HG03520 (cell line): Measurements from ENCODE around the gene COG2.
"Not testable (repeated sequence)": the region's sequence is repeated elsewhere in the genome, so short reads cannot be mapped to it uniquely, and the experiment has no call there.

Source experiments
- ATAC-seq: cut with Tn5 transposase; IDR thresholded peaks from one replicate; pipeline ENCODE4 v1.9.1; 2021; ENCODE audit warnings: mild to moderate bottlenecking, moderate library complexity; ENCODE audit not compliant: unreplicated experiment

Gene COG2

DNA sequence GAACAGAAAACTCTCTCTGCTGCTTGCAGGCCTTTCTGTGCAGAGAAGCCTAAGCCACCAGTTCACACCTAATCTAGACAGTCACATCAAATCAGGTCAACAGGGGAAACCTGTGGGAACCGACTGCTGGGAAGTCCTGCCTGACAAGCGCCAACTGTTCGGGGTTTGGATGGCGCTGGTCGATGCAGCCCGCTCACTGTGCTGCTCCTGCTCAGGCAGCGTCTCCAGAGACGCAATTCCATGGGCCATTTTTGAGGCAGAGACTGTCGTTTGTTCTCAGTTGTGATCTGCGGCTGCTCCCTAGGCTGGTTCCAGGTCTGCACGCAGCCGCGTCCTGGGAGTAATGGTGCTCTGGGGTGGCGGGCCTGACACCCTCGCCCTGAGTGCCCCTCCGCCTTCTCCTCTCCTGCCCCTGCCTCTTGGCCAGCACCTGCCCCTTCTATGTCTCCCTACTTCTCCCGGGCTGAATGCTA lies 70.2 kb downstream of the COG2 start:
- ATAC-seq = no peak

DNA sequence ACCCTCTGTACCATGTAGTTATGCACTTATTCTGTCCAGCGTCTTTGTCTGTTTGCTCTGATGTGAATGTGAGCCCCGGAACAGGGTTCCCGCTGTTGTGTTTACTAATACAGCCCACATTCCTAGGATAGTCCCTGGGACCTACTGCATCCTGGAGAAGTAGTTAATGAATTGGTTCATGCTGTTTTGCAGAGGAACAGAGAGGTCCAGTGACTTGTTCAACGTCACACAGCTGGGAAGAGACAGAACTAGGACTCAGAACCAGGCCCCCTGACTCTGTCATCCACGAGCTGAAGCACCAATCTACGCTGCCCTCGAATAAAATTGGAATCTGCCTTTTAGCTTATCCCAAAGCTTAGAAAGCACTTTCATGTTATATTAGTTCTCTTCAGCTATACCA lies 70.9 kb downstream of the COG2 start:
- no peak for ATAC-seq

DNA sequence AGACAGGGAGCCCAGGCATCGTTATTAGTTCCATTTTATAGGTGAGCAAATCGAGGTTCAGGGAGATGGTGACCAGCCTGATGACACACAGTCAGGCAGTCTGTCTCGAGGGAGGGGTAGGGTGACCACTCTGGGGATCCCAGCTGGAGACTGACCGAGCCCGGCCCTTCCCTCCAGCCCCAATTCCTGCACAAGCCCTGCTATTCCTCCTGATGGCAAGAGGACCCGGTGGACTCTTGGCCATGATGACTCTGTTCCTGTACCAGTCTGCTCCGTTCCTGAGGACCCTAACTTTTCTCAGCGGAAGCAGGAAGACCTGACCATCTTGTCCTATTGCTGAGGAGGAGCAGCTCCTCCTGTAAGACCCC lies 71.2 kb downstream of the COG2 start:
- no peak for ATAC-seq

DNA sequence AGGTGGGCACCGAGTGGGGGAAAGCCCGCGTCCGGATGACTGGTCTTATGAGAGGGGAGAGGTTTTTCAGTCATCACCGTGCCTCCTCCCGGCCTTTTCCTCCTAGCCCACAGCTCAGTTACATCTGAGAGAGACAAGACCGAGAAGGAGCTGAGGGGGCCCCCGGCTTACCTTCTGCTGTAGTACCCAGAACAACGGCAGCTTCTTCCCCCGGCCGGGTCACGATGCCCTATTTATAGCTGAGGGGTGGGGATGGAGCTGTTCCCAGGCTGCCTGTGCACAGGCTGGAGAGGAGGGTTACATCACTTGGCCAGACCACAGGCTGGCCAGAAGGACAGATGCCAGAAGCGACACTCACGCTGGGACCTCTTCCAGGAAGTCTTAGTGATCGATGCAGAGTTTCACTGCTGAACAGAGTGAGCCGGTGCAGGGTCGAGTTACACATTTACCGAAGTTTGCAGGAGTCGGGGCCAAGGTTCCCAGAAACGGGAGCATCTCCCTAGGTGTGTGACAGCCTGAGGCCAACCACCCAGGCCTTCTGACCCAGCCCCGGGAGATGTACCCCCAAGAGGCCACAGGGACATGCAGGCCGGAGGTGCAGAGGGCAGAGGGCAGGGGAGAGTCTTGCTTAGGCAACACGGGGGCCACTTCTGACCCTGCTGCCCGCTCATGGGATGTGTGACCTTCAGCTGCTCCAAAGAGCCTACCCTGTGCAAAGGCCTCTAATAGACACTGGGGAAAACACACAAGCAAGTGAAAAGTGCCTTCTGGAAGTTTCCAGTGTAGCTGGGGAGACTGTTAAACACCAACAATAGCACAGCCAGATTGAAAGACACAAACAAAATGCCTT lies 71.9 kb downstream of the COG2 start, which contains the start of gene AGT:
AGT (minus strand) TSS at position 208 of the 850 bp plus-strand sequence. CDS start 3,299 bp downstream, outside the sequence.
- ATAC-seq = no peak

DNA sequence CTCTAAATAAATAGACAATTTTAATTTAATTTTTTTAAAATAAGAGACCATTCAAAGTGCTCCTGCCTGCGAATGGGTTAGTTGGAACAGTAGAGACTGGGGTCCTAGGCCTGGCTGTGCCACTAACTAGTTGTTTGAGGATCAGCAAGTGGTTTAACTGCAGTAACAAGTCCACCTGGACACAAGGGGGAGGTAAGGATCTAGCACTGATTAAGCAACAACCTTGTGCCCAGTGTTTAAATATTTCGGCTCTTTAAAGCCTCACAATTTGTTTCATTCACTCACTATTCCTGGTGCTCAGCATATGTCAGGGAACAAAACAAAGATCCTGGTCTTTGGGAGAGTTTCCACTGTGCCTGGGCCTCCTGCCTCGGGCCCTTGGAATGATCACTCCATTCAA lies 73.2 kb downstream of the COG2 start:
- no peak for ATAC-seq

DNA sequence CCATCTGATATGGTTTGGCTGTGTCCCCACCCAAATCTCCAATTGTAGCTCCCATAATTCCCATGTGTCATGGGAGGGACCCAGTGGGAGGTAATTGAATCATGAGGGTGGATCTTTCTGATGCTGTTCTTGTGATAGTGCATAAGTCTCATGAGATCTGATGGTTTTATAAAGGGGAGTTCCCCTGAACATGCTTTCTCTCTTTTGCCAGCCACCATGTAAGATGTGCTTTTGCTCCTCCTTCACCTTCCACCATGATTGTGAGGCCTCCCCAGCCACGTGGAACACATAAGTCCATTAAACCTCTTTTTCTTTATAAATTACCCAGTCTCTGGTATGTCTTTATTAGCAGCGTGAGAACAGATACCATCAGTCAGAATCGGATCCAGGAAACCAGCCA lies 74.2 kb downstream of the COG2 start:
- not testable (repeated sequence) for ATAC-seq

DNA sequence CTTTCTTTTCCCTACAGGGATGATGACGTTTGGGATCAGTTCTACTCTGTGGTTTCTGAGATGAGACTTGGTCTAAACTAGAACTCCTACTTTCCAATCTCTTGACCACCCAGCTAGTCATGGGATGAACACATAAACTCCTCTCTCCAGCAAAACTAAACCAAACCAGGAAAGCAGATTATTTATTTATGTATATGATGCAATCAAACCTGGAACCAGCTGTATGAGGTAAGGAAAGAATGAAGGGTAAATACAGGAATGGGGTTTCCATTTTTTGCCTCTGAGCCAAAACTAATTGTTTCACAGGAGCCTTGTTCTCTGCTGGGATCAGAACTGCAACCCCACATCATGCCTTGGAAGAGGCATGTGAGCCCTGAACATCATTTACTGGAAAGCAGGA lies 75.0 kb downstream of the COG2 start:
- ATAC-seq = no peak

DNA sequence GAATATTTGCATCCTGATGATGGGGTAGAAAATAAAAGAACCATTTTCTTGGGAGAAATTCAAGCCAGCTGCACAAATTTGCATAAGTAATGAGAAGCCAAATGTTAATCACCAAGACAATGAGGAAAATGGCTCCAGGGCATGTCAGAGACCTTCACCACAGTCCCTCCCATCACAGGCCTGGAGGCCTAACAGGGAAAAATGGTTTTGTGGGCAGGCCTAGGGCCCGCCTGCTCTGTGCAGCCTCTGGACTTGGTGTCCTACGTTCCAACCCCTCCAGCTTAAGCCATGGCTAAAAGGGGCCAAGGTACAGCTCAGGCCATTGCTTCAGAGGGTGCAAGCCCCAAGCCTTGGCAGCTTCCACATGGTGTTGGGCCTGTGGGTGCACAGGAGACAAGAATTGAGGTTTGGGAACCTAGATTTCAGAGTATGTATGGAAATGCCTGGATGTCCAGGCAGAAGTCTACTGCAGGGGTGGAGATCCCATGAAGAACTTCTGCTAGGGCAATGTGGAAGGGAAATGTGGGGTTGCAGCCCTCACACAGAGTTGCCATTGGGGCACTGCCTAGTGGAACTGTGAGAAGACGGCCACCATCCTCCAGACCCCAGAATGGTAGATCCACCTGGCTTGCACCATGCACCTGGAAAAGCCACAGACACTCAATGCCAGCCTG lies 79.7 kb downstream of the COG2 start:
- ATAC-seq = not testable (repeated sequence)

DNA sequence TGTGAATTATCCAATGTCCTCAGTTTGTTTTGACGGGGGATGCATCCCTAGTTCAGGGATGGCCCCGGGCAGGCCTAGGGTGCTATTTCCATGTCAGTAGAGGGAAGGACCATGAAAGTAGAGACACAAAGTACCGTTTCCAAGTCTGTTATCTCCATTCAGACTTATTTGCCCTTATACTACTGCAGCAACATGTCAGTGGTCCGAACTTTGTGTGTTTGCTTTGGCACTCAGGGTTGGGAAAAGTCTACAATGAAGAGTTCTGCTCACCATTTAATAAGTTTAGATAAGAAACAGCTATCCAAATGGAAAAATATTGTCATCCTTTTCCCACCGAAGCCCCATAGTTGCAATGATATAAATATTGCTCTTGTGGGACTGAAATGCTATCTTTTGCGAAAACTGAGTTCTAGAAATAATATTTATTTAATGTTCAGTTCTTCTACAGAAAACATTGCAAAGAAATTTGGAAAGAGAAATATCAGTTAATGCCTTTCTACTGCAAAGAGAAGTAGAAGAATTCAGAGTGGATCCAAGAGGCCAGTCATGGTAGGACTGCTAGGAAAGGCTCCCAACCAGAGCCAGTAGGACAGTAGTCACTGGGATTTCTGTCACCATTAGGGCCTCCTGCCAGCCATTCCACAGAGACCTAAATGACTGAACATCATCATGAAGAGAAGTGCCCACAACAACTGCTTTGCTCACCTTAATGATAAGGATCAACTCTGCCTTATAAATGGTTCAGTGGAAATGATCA lies 83.2 kb downstream of the COG2 start:
- ATAC-seq = no peak

DNA sequence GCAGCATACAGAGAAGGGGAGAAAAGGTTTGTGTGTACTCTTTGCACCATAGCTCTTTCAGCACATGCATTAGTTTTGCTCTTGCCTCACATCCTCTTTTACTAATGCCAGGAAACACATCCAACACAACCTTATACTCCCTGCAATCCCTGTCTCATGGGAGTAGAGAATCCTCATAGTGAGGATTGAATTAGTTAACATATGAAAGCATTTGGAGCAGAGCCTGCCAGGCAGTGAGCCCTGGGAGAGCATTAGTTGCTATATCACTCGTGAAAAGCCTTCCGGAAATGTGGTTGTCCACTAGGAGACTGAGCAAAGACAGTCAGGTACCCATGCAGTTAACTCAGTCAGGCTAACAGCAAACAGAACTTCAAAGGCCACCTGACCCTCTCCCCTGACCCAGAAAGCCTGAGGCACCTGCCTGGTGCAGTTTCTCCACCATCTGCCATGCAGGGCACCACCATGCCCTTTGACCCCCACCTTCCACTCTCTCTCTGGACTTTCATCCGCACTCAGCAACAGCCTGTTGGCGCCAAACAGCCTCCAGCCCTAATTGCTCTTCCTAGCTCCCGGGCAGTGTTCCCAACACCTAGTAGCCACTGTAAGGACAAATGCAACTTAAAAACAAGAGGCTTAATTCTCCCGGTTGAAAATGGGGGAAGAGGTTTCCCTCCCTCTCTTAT lies 86.6 kb downstream of the COG2 start:
- ATAC-seq = no peak

DNA sequence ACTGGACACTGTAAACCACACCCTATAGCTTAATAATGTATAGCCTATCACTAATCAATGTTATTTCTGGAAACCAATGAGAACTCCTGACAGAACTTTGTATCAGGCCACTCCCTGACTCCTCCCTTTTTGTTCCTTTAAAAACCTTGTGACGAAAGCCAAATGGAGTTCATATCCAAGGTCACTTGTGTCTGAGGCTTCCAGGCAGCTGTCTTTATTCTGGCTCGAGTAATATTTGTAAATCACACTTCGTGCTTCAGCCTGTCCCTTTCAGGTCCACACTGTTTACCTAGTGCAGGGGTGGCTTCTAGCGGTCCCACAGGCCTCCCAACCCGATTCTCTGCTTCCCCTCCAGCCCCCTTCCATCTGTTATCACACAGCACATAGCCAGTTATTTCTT lies 88.7 kb downstream of the COG2 start:
- no peak for ATAC-seq

DNA sequence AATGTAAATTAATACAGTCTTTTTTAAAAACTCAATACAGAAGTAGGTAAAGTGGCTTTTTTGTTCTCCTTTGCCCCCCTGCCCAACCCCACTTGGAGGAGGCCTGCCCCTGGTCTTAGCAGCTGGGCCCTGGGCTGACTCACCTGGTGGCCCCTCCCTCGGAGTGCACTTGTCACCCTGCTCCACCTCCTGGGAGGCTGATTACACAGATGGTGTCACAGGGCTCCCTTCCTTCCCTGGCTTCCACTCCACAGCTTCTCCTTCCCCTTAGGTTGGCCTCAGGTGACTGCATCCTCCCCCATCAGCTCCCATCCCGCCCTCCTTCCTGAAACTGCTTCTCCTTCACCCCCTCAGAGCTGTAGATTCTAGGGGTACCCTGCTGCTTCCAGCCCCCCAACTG lies 93.2 kb downstream of the COG2 start:
- no peak for ATAC-seq

DNA sequence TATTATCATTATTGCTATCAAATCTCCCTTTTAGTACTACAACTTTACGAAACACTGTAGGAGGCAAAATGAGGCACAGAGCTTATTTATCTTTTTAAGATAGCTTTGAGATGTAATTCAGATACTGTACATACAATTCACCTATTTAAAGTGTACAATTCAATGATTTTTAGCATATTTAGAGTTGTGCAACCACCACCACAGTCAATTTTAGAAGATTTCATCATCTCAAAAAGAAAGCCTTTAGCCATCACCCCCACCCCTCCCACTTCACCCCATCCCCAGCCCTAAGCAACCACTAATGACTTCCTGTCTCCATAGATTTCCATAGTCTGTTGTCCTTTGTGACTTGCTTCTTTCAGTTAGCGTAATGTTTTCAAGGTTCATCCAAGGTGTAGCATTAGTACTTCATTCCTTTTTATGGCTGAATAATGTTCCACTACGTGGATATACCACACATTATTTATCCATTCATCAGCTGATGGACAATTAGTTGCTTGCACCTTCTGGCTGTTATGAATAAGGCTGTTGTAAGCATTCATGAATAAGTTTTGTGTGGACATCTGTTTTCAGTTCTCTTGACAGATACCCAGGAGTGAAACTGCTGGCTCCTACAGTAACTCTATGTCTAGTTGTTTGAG lies 95.5 kb downstream of the COG2 start:
- no peak for ATAC-seq

DNA sequence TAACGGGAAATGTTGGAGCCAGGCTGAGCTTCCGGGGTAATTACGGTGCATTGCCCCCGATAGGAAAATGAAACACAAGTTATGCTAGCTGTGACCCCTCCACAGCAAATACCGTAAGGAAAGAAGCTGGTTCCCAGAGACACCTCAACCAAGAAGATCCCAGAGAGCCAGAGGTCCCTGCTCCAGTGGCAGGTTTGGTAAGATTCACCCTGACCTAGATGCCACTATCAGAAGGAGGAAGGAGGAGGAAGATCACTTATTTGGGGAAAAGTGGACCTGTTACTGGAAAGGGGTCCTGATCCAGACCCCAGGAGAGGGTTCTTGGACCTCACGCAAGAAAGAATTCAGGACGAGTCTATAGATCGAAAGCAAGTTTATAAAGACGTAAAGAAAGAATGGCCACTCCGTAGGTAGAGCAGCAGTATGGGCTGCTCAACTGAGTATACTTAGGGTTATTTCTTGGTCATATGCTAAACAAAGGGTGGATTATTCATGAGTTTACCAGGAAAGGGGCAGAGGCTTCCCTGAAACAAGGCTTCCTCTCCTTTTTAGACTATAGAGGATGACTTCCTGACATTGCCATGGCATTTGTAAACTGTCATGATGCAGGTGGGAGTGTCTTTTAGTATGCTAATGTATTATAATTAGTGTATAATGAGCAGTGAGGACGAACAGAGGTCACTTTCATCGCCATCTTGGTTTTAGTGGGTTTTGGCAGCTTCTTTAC lies 97.4 kb downstream of the COG2 start:
- ATAC-seq = no peak
